HepG2 (cell line): Measurements from ENCODE around the gene MTA1. TPM values are rescaled to one million over a fixed set of nuclear protein-coding genes. Genes with fewer than 3 reads are reported as not detected.

Source experiments
- E2F5 ChIP-seq: sonication (generic); formaldehyde crosslinking; conservative IDR thresholded peaks from 2 replicates; pipeline ENCODE4 v1.4.0; 2020; ENCODE audit warnings: missing genetic modification reagents
- ERF ChIP-seq: IDR thresholded peaks from 2 replicates; pipeline ENCODE4 v1.6.1; 2018; ENCODE audit warnings: missing biosample characterization, missing genetic modification reagents
- GATAD2A ChIP-seq: IDR thresholded peaks from 2 replicates; pipeline ENCODE4 v1.6.1; 2016
- HES4 ChIP-seq: sonication (generic); formaldehyde crosslinking; IDR thresholded peaks from 2 replicates; pipeline ENCODE4 v1.9.0; 2021; ENCODE audit warnings: mild to moderate bottlenecking, missing genetic modification reagents, borderline replicate concordance
- HINFP ChIP-seq: sonication (generic); formaldehyde crosslinking; IDR thresholded peaks from 2 replicates; pipeline ENCODE4 v1.4.0; 2020; ENCODE audit warnings: low read depth, mild to moderate bottlenecking, missing genetic modification reagents
- NKX3-1 ChIP-seq: sonication (generic); formaldehyde crosslinking; IDR thresholded peaks from 2 replicates; pipeline ENCODE4 v1.5.0; 2020; ENCODE audit warnings: missing genetic modification reagents
- NRL ChIP-seq: sonication (generic); formaldehyde crosslinking; IDR thresholded peaks from 2 replicates; pipeline ENCODE4 v1.5.0; 2020; ENCODE audit warnings: missing genetic modification reagents, mild to moderate bottlenecking, moderate library complexity, borderline replicate concordance
- PAXIP1 ChIP-seq: sonication (generic); formaldehyde crosslinking; conservative IDR thresholded peaks from 2 replicates; pipeline ENCODE4 v1.4.0; 2020; ENCODE audit warnings: mild to moderate bottlenecking, missing genetic modification reagents, moderate library complexity
- PRDM10 ChIP-seq: sonication (generic); formaldehyde crosslinking; IDR thresholded peaks from 2 replicates; pipeline ENCODE4 v1.4.0; 2020; ENCODE audit warnings: low read depth, missing genetic modification reagents
- SRSF9 ChIP-seq: fragments of 200-400 bp; formaldehyde crosslinking; IDR thresholded peaks from 2 replicates; pipeline ENCODE4 v1.6.1; 2018; ENCODE audit warnings: borderline replicate concordance, mild to moderate bottlenecking, low read depth, low read length; ENCODE audit not compliant: insufficient read depth, poor library complexity, severe bottlenecking
- ZBTB20 ChIP-seq: sonication (generic); formaldehyde crosslinking; IDR thresholded peaks from 2 replicates; pipeline ENCODE4 v1.8.1; 2023; ENCODE audit warnings: missing genetic modification reagents, low read depth, mild to moderate bottlenecking, borderline replicate concordance
- ZFX ChIP-seq: sonication (generic); formaldehyde crosslinking; IDR thresholded peaks from 2 replicates; pipeline ENCODE4 v1.4.0; 2020; ENCODE audit warnings: mild to moderate bottlenecking, low read depth, missing genetic modification reagents, moderate library complexity
- ZFY ChIP-seq: sonication (generic); formaldehyde crosslinking; IDR thresholded peaks from 2 replicates; pipeline ENCODE4 v1.4.0; 2020; ENCODE audit warnings: missing genetic modification reagents
- ZHX1 ChIP-seq: sonication (generic); formaldehyde crosslinking; IDR thresholded peaks from 2 replicates; pipeline ENCODE4 v1.8.1; 2022; ENCODE audit warnings: low read depth, mild to moderate bottlenecking, missing genetic modification reagents
- ZNF550 ChIP-seq: sonication (generic); formaldehyde crosslinking; IDR thresholded peaks from 2 replicates; pipeline ENCODE4 v1.4.0; 2020; ENCODE audit warnings: mild to moderate bottlenecking, missing genetic modification reagents, borderline replicate concordance
- polyA plus RNA-seq, 8 experiments: library from polyadenylated mRNA; depleted of rRNA in 3 of 8; stranded (reverse) in 7 of 8; unstranded in 1 of 8; fragments of >200 nt; fragmentation: Illumina TruSeq in 4 of 8; extraction: Trizol in 4 of 8; gene quantifications; 2 replicates each; pipeline versions ENCODE4 v1.2.1 to v1.2.3, GENCODE V29; 2011 to 2016; ENCODE audit warnings: low read depth in 4 of 8, missing spikeins in 1 of 8, mixed read lengths in 1 of 8; ENCODE audit not compliant: insufficient read depth in 1 of 8
- total RNA-seq, 5 experiments: library from RNA; depleted of rRNA; stranded (reverse); fragments of >200 nt; fragmentation: Illumina TruSeq; extraction: Trizol; gene quantifications; 2 replicates each; pipeline ENCODE4 v1.2.3, GENCODE V29; 2016; ENCODE audit warnings: low read depth in 1 of 5

MTA1 gene
- total and polyA plus RNA-seq, 2 of the 13 experiments (the other 11 are each of a cell fraction or from before 2014, with no cell fraction given) = 35.2 to 85.8 TPM

- TF ChIP-seq PAXIP1 = peak; percentile 16
- TF ChIP-seq HINFP = no peak
- TF ChIP-seq HES4 = 0 out of 2 replicates have a peak, but pooled peaks have one; percentile 57
- TF ChIP-seq ZFX (CRISPR knock-in tag) = peak; percentile 14; the same call in 1 of the 2 replicates
- TF ChIP-seq GATAD2A (CRISPR knock-in tag) = no peak
- no peak for TF ChIP-seq ERF (CRISPR knock-in tag)
- TF ChIP-seq ZFY (CRISPR knock-in tag) = no peak
- TF ChIP-seq ZHX1 (CRISPR knock-in tag) = peak; percentile 41; the same call in 1 of the 2 replicates
- TF ChIP-seq NRL (CRISPR knock-in tag) = no peak
- no peak for TF ChIP-seq ZBTB20 (CRISPR knock-in tag)
- 0 out of 2 replicates have a peak, but pooled peaks have one; percentile 32 for TF ChIP-seq NKX3-1 (CRISPR knock-in tag)
- no peak for TF ChIP-seq SRSF9
- TF ChIP-seq E2F5 (CRISPR knock-in tag) = no peak
- TF ChIP-seq ZNF550 (CRISPR knock-in tag) = 0 out of 2 replicates have a peak, but pooled peaks have one; percentile 21
- TF ChIP-seq PRDM10 (CRISPR knock-in tag) = no peak
Observed at GRCh38 chr14:105496831-105497591, 77.4 kb downstream of the MTA1 start (continued).
